ENCODE data around the gene DNAJC28. TPM values are rescaled to one million over a fixed set of nuclear protein-coding genes. Genes with fewer than 3 reads are reported as not detected.
A peak's percentile ranks its signal among the peaks of the same experiment; 100 is the strongest.

DNAJC28 gene
- total and polyA plus RNA-seq, 9 of the 15 experiments (the other 6 are each of a cell fraction or from before 2014, with no cell fraction given), result 0.68 to 2.5 (median 1.1) TPM

- H3K9me1 ChIP-seq (ENCODE audit: control insufficient read depth, insufficient read depth, low read length), result no peaks in the 10 kb centered on the region
- H3K79me2 ChIP-seq (ENCODE audit: control insufficient read depth, insufficient read depth, low read length), result no peaks in the 10 kb centered on the region
- no peaks in the 10 kb centered on the region for H3K4me1 ChIP-seq (replicated peaks in 1 of 2; ENCODE audit: control insufficient read depth in 2 of 2, insufficient read depth in 2 of 2, low read length in 2 of 2)
- ATAC-seq (peak; percentile 60), DNase-seq (ENCODE audit: extremely low read depth in 1 of 4, low spot score in 3 of 4) (peak in 1 of 4 experiments; percentile 6), FAIRE-seq (no peak)
- no peak overlapping the region for H2AFZ ChIP-seq (ENCODE audit: low read depth, low read length)
- no peaks in the 10 kb centered on the region for H3K27me3 ChIP-seq (ENCODE audit: control insufficient read depth in 2 of 2, insufficient read depth in 2 of 2, low read length in 2 of 2)
- H4K20me1 ChIP-seq (replicated peaks; ENCODE audit: control insufficient read depth, insufficient read depth, low read length), result no peaks in the 10 kb centered on the region
- no peak overlapping the region for H3K9ac ChIP-seq (ENCODE audit: insufficient read depth in 1 of 2, low read depth in 2 of 2, low read length in 2 of 2)
- no peak overlapping the region for H3K4me2 ChIP-seq (ENCODE audit: insufficient read depth, low read length)
- ChIA-PET POLR2A (interaction anchor here (0.5 to 1.8 kb wide), 3 partner anchors 8 to 556 kb away, joined by 3 to 6 read pairs (median 4); no protein-coding TSS in a partner anchor), CTCF (ENCODE audit: low intra/inter-chr PET ratio) (no interaction called here)
- WGBS (ENCODE audit: insufficient coverage, low coverage, missing lambda C conversion rate), result 77% methylated on average over 3 of the region's 3 CpGs
- no TSS peak for BruUV-seq (replicated peaks)
- H3K9me3 ChIP-seq (replicated peaks; ENCODE audit: control insufficient read depth, insufficient read depth, low read depth, low read length), result no peaks in the 10 kb centered on the region
- H3K36me3 ChIP-seq (ENCODE audit: control insufficient read depth, insufficient read depth, low read length), result peaks cover 40% of the 10 kb centered on the region
- TF ChIP-seq MCM5 (IDR thresholded peaks at IDR 0.05; ENCODE audit: low read depth), result no peak
- no peak for TF ChIP-seq CREM (IDR thresholded peaks at IDR 0.05; ENCODE audit: low read depth)
- TF ChIP-seq ARID1B (IDR thresholded peaks at IDR 0.05), result no peak
- TF ChIP-seq ZC3H8 (IDR thresholded peaks at IDR 0.05), result no peak
- no peak for TF ChIP-seq HMG20B (CRISPR knock-in tag; IDR thresholded peaks at IDR 0.05)
- TF ChIP-seq ATF6 (CRISPR knock-in tag; IDR thresholded peaks at IDR 0.05), result no peak
- TF ChIP-seq HLTF (IDR thresholded peaks at IDR 0.05), result no peak
- TF ChIP-seq ZNF347 (CRISPR knock-in tag; IDR thresholded peaks at IDR 0.05; ENCODE audit: low read depth), result no peak
- TF ChIP-seq SMC3 (conservative IDR thresholded peaks at IDR 0.05; ENCODE audit: insufficient read depth, low read depth, low read length), result no peak
- TF ChIP-seq POLR2AphosphoS2 (IDR thresholded peaks at IDR 0.05; ENCODE audit: low read length), result no peak
- no peak for TF ChIP-seq FOXP1 (CRISPR knock-in tag; IDR thresholded peaks at IDR 0.05)
- no peak for TF ChIP-seq HDGF (IDR thresholded peaks at IDR 0.05)
- no peak for TF ChIP-seq HDAC1 (IDR thresholded peaks at IDR 0.05)
- TF ChIP-seq CREB3 (tag; conservative IDR thresholded peaks at IDR 0.05; ENCODE audit: low read depth), result no peak
- no peak for TF ChIP-seq COPS2 (conservative IDR thresholded peaks at IDR 0.05)
- no peak for TF ChIP-seq FOXJ3 (CRISPR knock-in tag; IDR thresholded peaks at IDR 0.05)
- TF ChIP-seq ZNF511 (CRISPR knock-in tag; IDR thresholded peaks at IDR 0.05), result no peak
- no peak for TF ChIP-seq L3MBTL2 (IDR thresholded peaks at IDR 0.05)
- in situ Hi-C loops (cut with MboI), result no loop called here
- H3K27ac ChIP-seq (ENCODE audit: extremely low read depth, low read depth, low read length), result no peak overlapping the region
- no peak overlapping the region for H3K4me3 ChIP-seq
- intact Hi-C loops (cut with micrococcal nuclease), result no loop called here
Observed at GRCh38 chr21:33452362-33452761, 39.2 kb downstream of the DNAJC28 start.

Measured in K562 (cell line).